Fibroblast of gingiva (primary cell): ENCODE results near the gene UBE2Q2.
"Not testable (repeated sequence)": the region's sequence is repeated elsewhere in the genome, so short reads cannot be mapped to it uniquely, and the experiment has no call there.

ENCODE experiments used
- DNase-seq: peaks from one replicate; pipeline ENCODE4 v3.0.0-alpha.2; 2011; ENCODE audit warnings: low read depth

UBE2Q2 gene

DNA sequence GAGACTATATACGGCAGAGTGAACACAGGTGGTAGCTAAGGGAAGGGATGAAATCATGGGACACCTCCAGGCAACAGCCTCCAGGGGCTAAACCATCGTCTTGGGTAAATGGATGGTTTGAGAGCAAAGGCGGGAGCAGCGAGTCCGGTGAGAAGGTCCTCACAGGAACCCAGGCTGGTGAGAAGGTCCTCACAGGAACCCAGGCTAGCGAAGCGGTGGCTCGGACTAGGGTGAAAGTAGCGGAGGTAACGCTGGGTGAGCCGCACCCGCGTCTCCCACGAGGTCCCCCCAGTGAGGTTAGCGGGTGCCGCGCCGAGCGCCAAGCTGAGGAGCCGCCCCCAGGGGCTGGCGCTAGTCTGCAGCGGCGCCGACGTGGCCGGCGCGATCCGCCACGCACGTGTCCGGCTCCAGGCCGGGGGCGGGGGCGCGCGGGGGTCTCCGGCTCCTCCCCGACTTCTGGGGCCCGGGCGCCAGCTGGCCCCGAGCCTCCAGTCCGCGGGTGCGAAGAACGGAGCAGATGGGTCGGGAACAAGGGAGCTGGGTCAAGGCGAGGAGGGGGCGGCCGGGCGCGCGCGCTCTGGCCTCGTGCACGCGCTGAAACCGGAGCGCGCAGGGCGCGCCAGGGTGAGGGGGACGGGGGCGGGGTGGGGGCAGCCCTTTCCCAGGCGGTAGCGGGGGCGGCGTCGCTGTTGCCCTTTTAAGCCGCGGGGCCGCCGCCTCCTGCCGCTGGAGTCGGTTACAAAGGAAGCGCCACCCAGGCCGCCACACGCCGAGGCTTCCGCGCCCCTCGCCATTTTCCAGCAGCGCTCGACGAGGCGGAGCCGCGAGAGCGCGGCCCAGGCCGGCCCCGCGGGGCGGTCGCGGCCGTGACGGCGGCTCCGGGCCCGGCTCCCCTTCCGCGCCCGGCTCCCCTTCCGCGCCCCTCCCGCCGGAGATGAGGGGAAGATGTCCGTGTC, at the start of gene UBE2Q2:
UBE2Q2 (plus strand) TSS at position 726 of the 956 bp plus-strand sequence; CDS start at position 946, 220 bp downstream.
- DNase-seq: peak; percentile 76

- no peak for DNase-seq
Observed at GRCh38 chr15:75796321-75796720, 46.9 kb upstream of the UBE2Q2 start.

DNA sequence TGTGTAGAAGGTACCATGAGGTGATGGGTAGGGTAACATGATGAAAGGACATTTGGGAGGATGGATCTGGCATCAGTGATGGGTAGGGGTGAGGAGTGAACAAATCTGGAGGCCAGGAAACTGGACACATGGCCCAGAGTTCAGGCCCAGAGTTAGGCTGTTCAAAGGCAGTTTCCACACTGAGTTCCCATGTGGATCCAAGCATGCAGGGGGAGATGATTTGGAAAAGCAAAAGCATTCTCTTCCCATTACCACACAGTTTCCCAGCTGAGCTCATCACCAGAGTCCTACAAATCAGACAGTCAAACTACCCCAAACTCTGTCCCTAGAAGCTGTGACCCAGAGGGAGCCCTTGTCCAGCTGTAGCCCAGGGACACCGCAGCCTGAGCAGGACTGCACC, 46.1 kb upstream of the UBE2Q2 start:
- not testable (repeated sequence) for DNase-seq

DNA sequence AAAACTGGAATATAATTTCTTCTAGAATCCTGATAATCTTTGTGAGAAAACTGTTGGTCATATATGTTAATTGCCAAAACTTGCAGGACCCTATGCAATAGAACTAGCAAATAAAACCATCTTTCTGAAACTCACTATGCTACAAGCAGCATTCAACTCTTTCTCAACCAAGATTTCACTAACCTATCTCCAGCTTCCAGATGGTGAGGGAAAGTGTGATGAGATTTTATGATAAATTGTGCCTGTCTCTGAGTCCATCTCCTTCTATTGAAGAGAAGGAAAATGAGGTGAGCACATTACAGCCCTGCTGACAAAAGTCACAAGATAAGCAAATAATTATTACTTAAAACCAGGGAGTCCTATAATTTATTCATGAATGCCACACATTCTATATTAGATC, 44.1 kb upstream of the UBE2Q2 start:
- DNase-seq: no peak

- DNase-seq: not testable (repeated sequence)
Observed at GRCh38 chr15:75800409-75800808, 42.8 kb upstream of the UBE2Q2 start.

GRCh38 chr15:75801859-75802593, 41.2 kb upstream of the UBE2Q2 start:
- peak; percentile 38 for DNase-seq

DNA sequence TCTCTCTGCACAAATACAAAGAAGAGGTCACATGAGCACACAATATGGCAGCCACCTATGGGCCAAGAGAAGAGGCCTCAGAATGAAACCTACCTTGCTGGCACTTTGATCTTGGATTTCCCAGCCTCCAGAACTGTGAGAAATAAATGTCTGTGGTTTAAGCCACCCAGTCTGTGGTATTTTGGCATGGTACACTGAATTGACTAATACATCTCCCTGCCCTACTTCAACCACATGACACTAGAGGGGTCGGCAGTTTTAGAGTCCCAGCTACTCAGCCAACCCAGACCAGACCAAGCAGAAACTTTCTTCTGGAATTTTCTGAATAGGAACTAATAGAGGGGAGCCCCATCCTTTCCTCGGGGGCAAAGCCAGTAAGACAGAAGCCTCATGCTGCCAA, 35.8 kb upstream of the UBE2Q2 start:
- not testable (repeated sequence) for DNase-seq

DNA sequence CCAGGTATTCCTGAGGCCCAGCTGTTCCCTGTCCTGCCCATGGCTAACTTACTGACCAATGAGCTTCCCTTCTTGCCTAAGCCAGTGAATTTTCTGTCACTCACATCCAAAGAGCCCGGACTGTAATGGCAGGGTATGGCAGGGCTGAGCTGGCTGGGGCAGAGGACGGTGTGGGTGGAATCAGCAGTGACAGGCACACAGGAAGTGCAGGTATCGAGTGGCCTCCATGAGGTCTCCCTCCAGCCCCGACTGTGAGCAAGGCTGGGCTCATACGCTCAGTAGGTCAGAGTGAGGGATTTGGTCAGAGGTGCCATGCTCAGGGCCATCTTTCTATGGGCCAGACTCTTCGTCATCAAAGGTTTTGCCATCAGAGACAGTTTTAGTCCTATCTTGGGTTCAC, 35.2 kb upstream of the UBE2Q2 start:
- not testable (repeated sequence) for DNase-seq

DNA sequence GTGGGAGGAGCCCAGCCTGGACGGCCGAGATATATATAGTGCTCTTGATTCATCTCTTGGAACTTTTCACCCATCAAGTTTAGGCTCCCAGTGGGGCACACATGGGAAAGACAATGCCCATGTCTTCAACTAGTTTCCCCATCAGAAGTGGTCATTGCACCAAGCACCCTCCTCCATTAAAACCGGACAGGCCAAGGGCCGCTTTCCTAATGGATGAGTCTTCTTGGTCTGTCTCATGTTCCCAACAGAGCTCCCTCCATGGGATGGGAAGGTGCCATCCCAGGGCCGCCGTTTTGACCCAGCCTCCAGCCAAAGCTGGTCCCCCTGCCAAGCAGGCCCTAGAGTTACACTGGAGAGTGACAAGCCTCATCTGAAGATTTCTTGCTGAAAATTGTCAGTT, 34.7 kb upstream of the UBE2Q2 start:
- no peak for DNase-seq

DNA sequence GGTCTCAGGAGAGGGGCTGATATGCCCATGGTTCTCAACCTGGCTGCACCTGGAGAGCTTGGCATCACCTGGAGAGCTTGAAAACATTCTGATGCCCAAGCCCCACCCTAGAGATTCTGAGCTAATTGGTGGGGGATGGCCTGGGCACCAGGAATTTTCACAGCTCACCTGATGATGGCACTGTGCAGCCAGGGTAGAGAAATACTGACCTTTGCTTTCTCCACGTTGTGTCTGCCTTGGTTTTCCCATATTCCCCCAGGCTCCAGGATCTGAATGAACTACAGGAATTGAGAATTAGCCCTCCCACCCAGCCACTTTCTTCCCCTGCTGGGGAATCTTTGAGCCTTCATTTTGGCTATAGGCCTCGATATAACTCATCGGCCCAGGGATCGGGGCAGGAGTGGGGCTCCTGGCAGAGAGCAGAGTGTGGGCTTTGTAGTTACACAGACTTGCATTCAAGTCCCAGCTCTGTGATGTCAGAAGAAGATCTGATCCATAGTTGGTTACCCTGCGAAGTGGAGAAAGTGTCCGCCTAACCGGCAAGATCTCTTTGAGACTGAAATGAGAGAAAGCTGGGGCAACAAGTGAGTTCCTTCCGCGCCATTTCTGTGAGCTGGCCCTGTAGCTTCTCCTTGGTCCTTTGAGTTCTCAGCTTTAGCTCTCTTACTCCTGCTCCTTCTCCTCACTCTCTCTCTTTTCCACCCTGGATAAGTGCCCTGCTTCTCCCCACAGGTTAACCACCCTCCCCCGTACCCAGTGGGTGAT, 33.1 kb upstream of the UBE2Q2 start:
- DNase-seq: no peak

DNA sequence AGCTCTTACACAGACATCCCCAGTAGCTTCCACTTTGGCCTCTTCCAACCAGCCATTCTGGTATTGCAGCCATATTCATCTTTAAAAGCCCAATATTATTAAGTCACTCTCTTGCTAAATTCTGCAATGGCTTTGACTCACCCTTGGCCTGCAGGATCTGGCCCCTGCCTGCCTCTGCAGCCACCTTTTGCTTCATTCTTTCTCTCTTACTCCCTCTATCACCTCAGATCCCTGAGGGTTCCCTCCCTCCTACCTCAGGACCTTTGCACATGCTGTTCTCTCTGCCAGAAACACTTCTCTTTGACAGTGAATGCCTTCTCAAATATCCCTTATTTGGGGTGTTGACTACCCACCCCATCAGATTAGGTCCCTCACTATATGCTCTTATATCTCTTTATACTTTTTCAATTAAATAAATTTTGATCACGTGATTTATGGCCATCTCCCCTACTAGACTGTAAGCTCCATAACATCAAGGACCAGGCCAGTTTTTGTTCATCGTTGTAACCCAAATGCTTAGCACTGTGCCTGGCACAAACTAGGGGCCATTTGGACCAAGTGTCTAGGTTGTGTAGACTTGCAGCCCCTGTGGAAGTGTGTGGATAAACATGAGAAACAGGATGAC, 32.3 kb upstream of the UBE2Q2 start:
- DNase-seq: no peak

GRCh38 chr15:75811626-75812025, 31.6 kb upstream of the UBE2Q2 start:
- DNase-seq: no peak

- DNase-seq: no peak
Observed at GRCh38 chr15:75814794-75815193, 28.5 kb upstream of the UBE2Q2 start.

DNA sequence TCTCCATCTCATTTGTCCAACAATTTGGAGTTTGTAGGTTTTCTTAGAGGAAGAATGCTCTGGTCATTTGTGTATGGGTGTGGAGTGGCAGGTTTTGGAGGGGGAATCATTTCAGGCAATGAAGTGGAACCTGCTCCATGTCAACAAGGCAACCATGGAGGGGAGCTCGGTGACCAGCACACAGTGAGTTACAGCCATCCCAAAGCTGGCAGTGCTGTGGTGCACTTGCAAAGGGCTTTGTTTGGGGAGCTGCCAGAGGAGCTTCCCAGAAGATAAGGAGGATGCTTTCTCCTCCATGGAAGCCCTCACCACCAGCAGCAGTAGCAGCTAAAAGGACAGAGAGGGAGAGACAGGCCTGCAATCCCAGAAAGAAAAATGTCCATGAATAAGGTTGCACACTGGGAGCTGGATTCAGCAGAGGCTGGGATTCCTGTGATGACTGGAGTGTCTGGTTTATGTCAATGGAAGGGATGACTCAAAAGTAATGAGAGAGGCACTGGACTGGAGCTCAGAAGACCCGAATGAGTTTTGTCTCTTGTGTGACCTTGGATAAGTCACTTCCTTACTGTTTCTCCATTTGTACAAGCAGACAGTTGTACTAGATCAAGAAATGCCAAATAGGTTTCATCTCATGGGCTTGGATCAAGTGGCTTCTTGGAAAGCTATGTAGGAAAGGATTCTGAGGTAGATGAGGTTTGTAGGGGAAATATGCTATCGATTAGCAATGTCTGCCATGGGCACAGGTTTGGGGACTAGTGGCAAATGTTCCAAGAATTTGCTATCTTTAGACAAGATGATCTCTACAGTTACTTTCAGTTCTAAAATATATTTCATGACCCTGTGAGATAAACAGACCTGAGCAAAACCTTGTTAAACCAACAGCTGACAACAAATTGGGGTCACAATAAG, 27.2 kb upstream of the UBE2Q2 start:
- no peak for DNase-seq

GRCh38 chr15:75817138-75817935, 25.9 kb upstream of the UBE2Q2 start:
- DNase-seq: no peak

- DNase-seq: no peak
Observed at GRCh38 chr15:75820206-75820605, 23.0 kb upstream of the UBE2Q2 start.

DNA sequence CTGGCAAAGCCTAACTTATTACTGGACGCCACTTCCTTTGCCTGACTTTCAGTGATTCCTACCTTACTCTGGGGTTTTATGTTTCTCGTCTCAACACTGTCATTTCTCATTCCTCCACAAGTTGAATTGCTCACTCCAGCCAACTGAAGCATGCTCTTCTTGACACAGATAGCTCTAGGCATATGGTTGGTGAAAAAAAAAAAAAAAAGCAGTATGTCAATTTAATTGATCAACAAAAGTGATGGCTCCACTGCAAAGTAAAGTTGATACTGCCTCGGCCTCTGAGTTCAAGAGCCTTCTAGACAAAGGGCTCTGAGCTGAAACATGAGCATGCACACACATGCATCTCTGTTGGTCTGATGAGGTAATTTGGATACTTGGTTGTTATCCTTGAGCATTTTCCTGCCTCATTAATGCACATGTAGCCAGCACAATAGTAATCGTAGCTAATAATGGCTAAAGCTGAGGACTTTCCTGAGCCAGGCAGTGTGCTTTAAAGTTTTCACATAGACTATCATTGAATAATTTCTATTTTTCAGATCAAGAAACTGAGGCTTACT, 21.4 kb upstream of the UBE2Q2 start:
- DNase-seq: no peak

DNA sequence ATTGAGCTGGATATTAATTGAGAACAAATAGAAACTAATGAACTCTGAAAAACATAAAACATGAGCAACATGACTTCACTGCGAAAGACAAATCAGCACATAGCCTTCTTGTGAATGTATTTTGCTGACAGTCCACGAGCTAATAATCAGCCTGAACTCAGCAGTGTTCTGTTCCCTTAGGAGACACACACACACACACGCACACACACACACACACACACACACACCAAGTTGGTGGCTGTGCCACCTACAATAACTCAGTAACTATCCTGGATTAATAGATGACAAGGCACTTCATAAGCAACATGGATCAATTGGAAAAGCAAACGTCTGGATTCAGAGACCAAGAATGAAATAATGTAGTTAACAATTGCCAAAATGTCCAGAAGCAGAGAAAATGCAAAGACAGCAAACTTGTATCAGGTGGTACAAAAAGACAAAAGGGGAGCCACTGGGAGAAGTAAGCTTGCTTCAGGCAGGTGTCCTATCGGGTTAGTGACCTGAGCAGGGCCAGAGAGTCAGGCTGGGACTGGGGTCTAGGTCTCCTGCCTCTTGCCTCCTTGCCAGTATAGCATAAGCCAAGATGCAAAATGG, 20.5 kb upstream of the UBE2Q2 start:
- DNase-seq: no peak
